HG03060 (cell line): ENCODE results near the gene GOLGB1.
"Not testable (repeated sequence)": the region's sequence is repeated elsewhere in the genome, so short reads cannot be mapped to it uniquely, and the experiment has no call there.

Source experiments
- ATAC-seq: cut with Tn5 transposase; IDR thresholded peaks from one replicate; pipeline ENCODE4 v1.9.1; 2021; ENCODE audit warnings: low read depth, moderate number of reproducible peaks; ENCODE audit not compliant: unreplicated experiment

GOLGB1 gene

GRCh38 chr3:121743106-121743505 lies 6.4 kb downstream of the GOLGB1 start:
- ATAC-seq: not testable (repeated sequence)

- ATAC-seq: no peak
Measured at GRCh38 chr3:121740896-121741295, 8.6 kb downstream of the GOLGB1 start.

- no peak for ATAC-seq
Measured at GRCh38 chr3:121739902-121740301, 9.6 kb downstream of the GOLGB1 start.

- ATAC-seq: no peak
Measured at GRCh38 chr3:121737644-121738043, 11.9 kb downstream of the GOLGB1 start.

- no peak for ATAC-seq
Measured at GRCh38 chr3:121736112-121736511, 13.4 kb downstream of the GOLGB1 start.

GRCh38 chr3:121735047-121735696 lies 14.4 kb downstream of the GOLGB1 start:
- peak; percentile 93 for ATAC-seq

- no peak for ATAC-seq
Measured at GRCh38 chr3:121730940-121731687, 18.4 kb downstream of the GOLGB1 start.

- peak; percentile 90 for ATAC-seq
Measured at GRCh38 chr3:121724130-121724529, 25.4 kb downstream of the GOLGB1 start.

- no peak for ATAC-seq
Measured at GRCh38 chr3:121723485-121723884, 26.1 kb downstream of the GOLGB1 start.

- ATAC-seq: no peak
Measured at GRCh38 chr3:121722411-121722810, 27.1 kb downstream of the GOLGB1 start.

GRCh38 chr3:121720163-121720562 lies 29.4 kb downstream of the GOLGB1 start:
- no peak for ATAC-seq

- no peak for ATAC-seq
Measured at GRCh38 chr3:121719423-121719822, 30.1 kb downstream of the GOLGB1 start.

GRCh38 chr3:121718205-121718846 lies 31.2 kb downstream of the GOLGB1 start:
- ATAC-seq: no peak

GRCh38 chr3:121710347-121710746 lies 39.2 kb downstream of the GOLGB1 start:
- no peak for ATAC-seq

- ATAC-seq: no peak
Measured at GRCh38 chr3:121707531-121708273, 41.8 kb downstream of the GOLGB1 start.

- no peak for ATAC-seq
Measured at GRCh38 chr3:121705541-121705940, 44.0 kb downstream of the GOLGB1 start.

GRCh38 chr3:121703973-121704372 lies 45.6 kb downstream of the GOLGB1 start:
- ATAC-seq: no peak

- no peak for ATAC-seq
Measured at GRCh38 chr3:121698901-121699300, 50.6 kb downstream of the GOLGB1 start.

GRCh38 chr3:121698476-121698875 lies 51.1 kb downstream of the GOLGB1 start:
- ATAC-seq: no peak

GRCh38 chr3:121696186-121696585 lies 53.4 kb downstream of the GOLGB1 start:
- ATAC-seq: no peak
